Tibial artery (tissue), 4 donors: Measurements from ENCODE around the gene SLCO3A1.

ENCODE experiments used
- DNase-seq, 2 donors: peaks; one replicate each; pipeline ENCODE4 v3.0.0-alpha.2; 2019
- H3K27ac ChIP-seq, 2 donors: fragments of 200-600 bp; sonication (generic) in 1 of 2; 1 replicate in 1 of 2; 2 replicates in 1 of 2; pipeline ENCODE4 v1.5.1; 2018 to 2019; ENCODE audit warnings: mild to moderate bottlenecking in 1 of 2
- H3K27me3 ChIP-seq, 2 donors: fragments of 200-600 bp; sonication (generic) in 1 of 2; one replicate each; pipeline versions ENCODE4 v1.5.1 to v1.6.0; 2016 to 2019
- H3K36me3 ChIP-seq, 3 donors: fragments of 200-600 bp; sonication (generic) in 2 of 3; one replicate each; pipeline ENCODE4 v1.5.1; 2016 to 2019; ENCODE audit warnings: mild to moderate bottlenecking in 2 of 3
- H3K4me1 ChIP-seq, 4 donors: fragments of 200-600 bp; sonication (generic) in 2 of 4; 1 replicate in 3 of 4; 2 replicates in 1 of 4; pipeline ENCODE4 v1.5.1; 2016 to 2019
- H3K4me3 ChIP-seq, 2 donors: fragments of 200-600 bp; sonication (generic) in 1 of 2; 1 replicate in 1 of 2; 2 replicates in 1 of 2; pipeline ENCODE4 v1.5.1; 2018 to 2019; ENCODE audit warnings: mild to moderate bottlenecking in 2 of 2
- H3K9me3 ChIP-seq, 3 donors: fragments of 200-600 bp; sonication (generic) in 1 of 3; one replicate each; pipeline ENCODE4 v1.5.1; 2016 to 2019
- intact Hi-C: fragments of 100-400 bp; cut with DNase I; formaldehyde crosslinking; loops from one replicate; pipeline ENCODE4 v1.15.0; 2023; ENCODE audit warnings: low total_unique reads
- TF ChIP-seq, protein P1 (sequence below), 2 experiments: fragments of 200-600 bp in 1 of 2; fragments of 450-650 bp in 1 of 2; IDR thresholded peaks; one replicate each; pipeline ENCODE4 v1.5.1; 2017 to 2019; ENCODE audit warnings: antibody characterized with exemption in 2 of 2, mild to moderate bottlenecking in 1 of 2, moderate library complexity in 1 of 2

SLCO3A1 gene

DNA sequence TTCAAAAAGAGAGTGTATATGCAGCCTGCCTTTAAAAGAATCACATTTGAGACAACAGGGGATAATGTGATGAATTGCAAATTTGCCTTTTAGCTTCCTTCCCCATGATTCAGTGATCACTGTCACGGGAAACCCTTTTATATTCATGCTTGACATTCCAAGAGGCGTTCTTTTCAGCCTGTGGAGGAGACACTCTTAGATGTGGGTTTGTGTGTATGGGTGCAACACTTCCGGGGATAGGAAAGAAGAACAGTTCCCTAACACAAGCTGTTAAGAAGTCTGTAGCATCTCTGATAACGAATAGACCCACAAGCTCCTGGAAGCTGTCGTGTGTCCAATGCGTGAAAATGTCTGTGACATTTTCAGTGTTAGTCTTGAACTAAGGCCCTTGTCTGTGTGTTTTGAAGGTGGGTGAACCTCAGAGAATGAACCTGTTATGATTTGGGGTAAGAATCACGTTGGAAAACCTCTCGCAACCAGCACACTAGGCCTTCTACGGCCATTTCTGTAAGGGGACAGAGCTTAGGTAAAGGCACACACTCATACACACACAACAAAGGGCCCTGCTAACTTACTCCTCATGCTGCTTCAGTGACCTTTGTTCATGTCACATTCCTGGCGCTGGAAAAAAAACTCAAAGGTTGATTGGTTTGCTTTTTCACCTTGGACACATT lies 311.0 kb downstream of the SLCO3A1 start:
- Histone ChIP-seq H3K4me3 (no peak overlapping the region), H3K36me3 (peaks cover 4 to 27% (median 18%) of the 10 kb centered on the region in 3 donors), H3K4me1 (no peaks in the 10 kb centered on the region), H3K27ac (no peak overlapping the region), H3K9me3 (no peaks in the 10 kb centered on the region), H3K27me3 (no peaks in the 10 kb centered on the region)
- intact Hi-C loops: no loop called here
- TF ChIP-seq, protein P1, sequence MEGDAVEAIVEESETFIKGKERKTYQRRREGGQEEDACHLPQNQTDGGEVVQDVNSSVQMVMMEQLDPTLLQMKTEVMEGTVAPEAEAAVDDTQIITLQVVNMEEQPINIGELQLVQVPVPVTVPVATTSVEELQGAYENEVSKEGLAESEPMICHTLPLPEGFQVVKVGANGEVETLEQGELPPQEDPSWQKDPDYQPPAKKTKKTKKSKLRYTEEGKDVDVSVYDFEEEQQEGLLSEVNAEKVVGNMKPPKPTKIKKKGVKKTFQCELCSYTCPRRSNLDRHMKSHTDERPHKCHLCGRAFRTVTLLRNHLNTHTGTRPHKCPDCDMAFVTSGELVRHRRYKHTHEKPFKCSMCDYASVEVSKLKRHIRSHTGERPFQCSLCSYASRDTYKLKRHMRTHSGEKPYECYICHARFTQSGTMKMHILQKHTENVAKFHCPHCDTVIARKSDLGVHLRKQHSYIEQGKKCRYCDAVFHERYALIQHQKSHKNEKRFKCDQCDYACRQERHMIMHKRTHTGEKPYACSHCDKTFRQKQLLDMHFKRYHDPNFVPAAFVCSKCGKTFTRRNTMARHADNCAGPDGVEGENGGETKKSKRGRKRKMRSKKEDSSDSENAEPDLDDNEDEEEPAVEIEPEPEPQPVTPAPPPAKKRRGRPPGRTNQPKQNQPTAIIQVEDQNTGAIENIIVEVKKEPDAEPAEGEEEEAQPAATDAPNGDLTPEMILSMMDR (IDR thresholded peaks at IDR 0.05): no peak
- DNase-seq: no peak

DNA sequence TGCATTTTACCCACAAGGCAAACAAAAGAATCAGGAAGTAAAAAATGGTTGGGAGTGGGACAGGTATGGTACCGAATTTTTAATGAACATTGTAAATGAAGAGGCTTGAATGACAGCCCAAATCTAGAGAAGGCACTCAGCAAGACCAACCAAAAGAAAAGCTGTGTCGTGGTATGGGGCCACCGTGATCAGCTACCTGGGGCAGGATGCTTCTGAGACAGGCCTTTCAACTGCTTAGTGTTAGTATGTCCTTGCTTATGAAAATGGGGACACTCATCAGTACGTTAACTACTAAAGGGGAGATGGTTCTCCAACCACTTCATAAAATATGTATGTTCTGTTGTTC lies 311.5 kb downstream of the SLCO3A1 start:
- DNase-seq: no peak
- intact Hi-C loops: no loop called here
- H3K27me3 ChIP-seq: no peaks in the 10 kb centered on the region
- H3K4me1 ChIP-seq: no peaks in the 10 kb centered on the region
- H3K27ac ChIP-seq: no peak overlapping the region
- no peaks in the 10 kb centered on the region for H3K9me3 ChIP-seq
- TF ChIP-seq, protein P1 (IDR thresholded peaks at IDR 0.05): no peak
- peaks cover 4 to 27% (median 18%) of the 10 kb centered on the region in 3 donors for H3K36me3 ChIP-seq
- H3K4me3 ChIP-seq: no peak overlapping the region

DNA sequence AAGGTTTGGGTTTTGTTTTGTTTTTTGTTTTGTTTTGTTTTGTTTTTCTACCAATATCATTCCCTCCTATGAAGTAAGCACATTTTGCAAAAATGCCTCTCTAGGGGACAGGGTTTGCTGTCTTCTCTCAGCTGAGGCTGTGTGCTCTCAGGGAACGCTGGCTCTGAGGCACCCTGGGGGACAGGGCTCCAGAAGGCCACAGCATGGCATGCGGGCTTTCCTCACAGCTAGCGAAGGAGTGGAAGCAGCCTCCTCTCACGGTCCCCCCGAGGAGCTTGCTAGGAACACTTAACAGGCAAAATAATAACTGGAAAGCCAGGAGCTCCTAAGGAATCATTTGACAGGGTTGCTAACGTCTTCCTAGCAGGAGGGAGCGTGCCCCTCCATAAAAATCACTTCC lies 312.5 kb downstream of the SLCO3A1 start:
- Histone ChIP-seq H3K27ac (no peak overlapping the region), H3K9me3 (no peaks in the 10 kb centered on the region), H3K36me3 (peaks cover 4 to 24% (median 18%) of the 10 kb centered on the region in 3 donors), H3K4me1 (no peaks in the 10 kb centered on the region), H3K27me3 (no peaks in the 10 kb centered on the region), H3K4me3 (no peak overlapping the region)
- TF ChIP-seq, protein P1 (IDR thresholded peaks at IDR 0.05): no peak
- DNase-seq: no peak
- intact Hi-C loops: no loop called here

DNA sequence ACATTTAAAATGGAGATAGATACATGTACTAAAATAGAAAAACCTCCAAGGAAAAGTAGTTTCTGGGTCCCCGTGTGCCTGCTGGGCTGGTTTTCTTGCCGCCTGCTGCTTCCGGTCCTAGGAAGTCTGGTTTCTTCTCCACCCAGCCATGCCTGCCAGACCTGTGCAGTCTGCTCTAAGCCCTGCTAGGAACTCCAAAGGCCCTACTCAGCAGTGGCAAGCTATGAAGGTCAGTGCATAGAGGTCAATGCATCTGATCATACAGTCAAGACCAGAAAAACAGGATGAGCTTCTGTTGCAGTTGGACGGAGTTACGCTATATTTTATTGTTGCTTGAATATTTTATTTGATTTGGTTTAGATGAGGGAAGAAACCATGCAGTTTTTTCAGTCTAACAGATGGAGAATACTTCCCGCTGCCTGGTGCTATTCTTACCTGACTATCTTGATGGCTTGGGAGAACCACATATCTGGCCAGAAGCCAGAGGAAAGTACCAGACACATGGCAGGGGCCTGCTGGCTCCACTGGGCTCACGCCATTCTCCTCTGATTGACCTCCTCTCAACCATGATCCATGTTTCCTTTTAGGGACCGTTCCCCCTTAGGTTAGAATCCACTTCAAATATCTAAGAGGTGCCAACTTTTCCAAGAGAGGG lies 313.4 kb downstream of the SLCO3A1 start:
- no peak overlapping the region for H3K4me3 ChIP-seq
- H3K36me3 ChIP-seq: peaks cover 4 to 18% (median 17%) of the 10 kb centered on the region in 3 donors
- no peaks in the 10 kb centered on the region for H3K27me3 ChIP-seq
- peaks cover 0 to 8% (median 2%) of the 10 kb centered on the region in 3 donors for H3K9me3 ChIP-seq
- H3K4me1 ChIP-seq: no peaks in the 10 kb centered on the region
- TF ChIP-seq, protein P1 (IDR thresholded peaks at IDR 0.05): no peak
- intact Hi-C loops: no loop called here
- peak in 1 of 2 donors; percentile 9 for DNase-seq
- H3K27ac ChIP-seq: no peak overlapping the region

DNA sequence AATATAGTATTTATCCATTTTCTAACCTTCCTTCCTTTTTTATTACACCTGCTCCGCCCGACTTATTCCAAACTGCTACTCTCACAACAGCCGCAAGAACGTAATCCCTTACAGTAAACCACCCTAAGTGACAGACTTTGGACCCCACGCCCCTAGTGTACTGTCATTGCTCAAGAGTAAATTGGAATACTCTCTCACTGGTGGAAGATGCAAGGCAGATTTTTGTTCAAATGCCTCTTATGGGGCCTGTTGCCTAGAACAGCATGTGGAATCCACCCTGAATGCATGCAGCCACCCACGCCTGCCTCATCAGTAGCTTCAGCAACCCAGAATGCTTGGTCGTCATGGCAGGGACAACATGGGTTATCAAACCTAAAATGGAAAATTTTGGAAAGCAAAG lies 313.9 kb downstream of the SLCO3A1 start:
- H3K9me3 ChIP-seq: peaks cover 0 to 9% (median 4%) of the 10 kb centered on the region in 3 donors
- H3K4me1 ChIP-seq: no peaks in the 10 kb centered on the region
- peaks cover 4 to 14% (median 13%) of the 10 kb centered on the region in 3 donors for H3K36me3 ChIP-seq
- intact Hi-C loops: no loop called here
- no peaks in the 10 kb centered on the region for H3K27me3 ChIP-seq
- TF ChIP-seq, protein P1 (IDR thresholded peaks at IDR 0.05): no peak
- peak in 1 of 2 donors; percentile 13 for DNase-seq
- no peak overlapping the region for H3K27ac ChIP-seq
- no peak overlapping the region for H3K4me3 ChIP-seq
